Measurements from ENCODE around the gene FHL3.
"Not testable (repeated sequence)": the region's sequence is repeated elsewhere in the genome, so short reads cannot be mapped to it uniquely, and the experiment has no call there.

The FHL3 gene

GRCh38 chr1:38037221-38037939 is 32.1 kb upstream of the FHL3 start:
- DNase-seq (ENCODE audit: low read depth in 2 of 2), result no peak

GRCh38 chr1:38034871-38035270 is 29.6 kb upstream of the FHL3 start:
- no peak for DNase-seq (ENCODE audit: low read depth in 2 of 2)

- not testable (repeated sequence) for DNase-seq (ENCODE audit: low read depth in 2 of 2)
Observed at GRCh38 chr1:38032992-38033391, 27.7 kb upstream of the FHL3 start.

- no peak for DNase-seq (ENCODE audit: low read depth in 2 of 2)
Observed at GRCh38 chr1:38031513-38031866, 26.2 kb upstream of the FHL3 start.

- no peak for DNase-seq (ENCODE audit: low read depth in 2 of 2)
Observed at GRCh38 chr1:38030596-38031512, 25.5 kb upstream of the FHL3 start.

- peak; percentile 42 to 66 for DNase-seq (ENCODE audit: low read depth in 2 of 2)
Observed at GRCh38 chr1:38029685-38030511, 24.6 kb upstream of the FHL3 start.

GRCh38 chr1:38029081-38029681 is 23.9 kb upstream of the FHL3 start:
- no peak for DNase-seq (ENCODE audit: low read depth in 2 of 2)

- DNase-seq (ENCODE audit: low read depth in 2 of 2), result no peak
Observed at GRCh38 chr1:38028671-38029070, 23.4 kb upstream of the FHL3 start.

GRCh38 chr1:38028105-38028591 is 22.8 kb upstream of the FHL3 start:
- DNase-seq (ENCODE audit: low read depth in 2 of 2), result peak in 1 of 2 donors; percentile 59

GRCh38 chr1:38027201-38028104 is 22.1 kb upstream of the FHL3 start:
- no peak for DNase-seq (ENCODE audit: low read depth in 2 of 2)

GRCh38 chr1:38026592-38027200 is 21.4 kb upstream of the FHL3 start:
- no peak for DNase-seq (ENCODE audit: low read depth in 2 of 2)

GRCh38 chr1:38025664-38026063 is 20.4 kb upstream of the FHL3 start:
- no peak for DNase-seq (ENCODE audit: low read depth in 2 of 2)

- no peak for DNase-seq (ENCODE audit: low read depth in 2 of 2)
Observed at GRCh38 chr1:38025233-38025632, 19.9 kb upstream of the FHL3 start.

GRCh38 chr1:38022810-38023209 is 17.5 kb upstream of the FHL3 start:
- DNase-seq (ENCODE audit: low read depth in 2 of 2), result no peak

GRCh38 chr1:38021969-38022368 is 16.7 kb upstream of the FHL3 start:
- no peak for DNase-seq (ENCODE audit: low read depth in 2 of 2)

- DNase-seq (ENCODE audit: low read depth in 2 of 2), result no peak
Observed at GRCh38 chr1:38020396-38020795, 15.1 kb upstream of the FHL3 start.

- DNase-seq (ENCODE audit: low read depth in 2 of 2), result no peak
Observed at GRCh38 chr1:38018864-38019343, 13.6 kb upstream of the FHL3 start.

GRCh38 chr1:38015978-38016725 is 10.8 kb upstream of the FHL3 start:
- DNase-seq (ENCODE audit: low read depth in 2 of 2), result no peak

- DNase-seq (ENCODE audit: low read depth in 2 of 2), result no peak
Observed at GRCh38 chr1:38014724-38015424, 9.6 kb upstream of the FHL3 start.

All from stimulated activated CD4-positive, alpha-beta T cell treated with anti-CD3 and anti-CD28 coated beads, Interleukin-1b, Interleukin-23, amount 100 ng/mL, for 4 hours (primary cell).